Type B pancreatic cell (in vitro differentiated cells): ENCODE results near the gene CACNG1. TPM values are rescaled to one million over a fixed set of nuclear protein-coding genes. Genes with fewer than 3 reads are reported as not detected.
"Not testable (repeated sequence)": the region's sequence is repeated elsewhere in the genome, so short reads cannot be mapped to it uniquely, and the experiment has no call there.

Experiments
- DNase-seq: peaks from one replicate; pipeline ENCODE4 v3.0.0; 2021; ENCODE audit warnings: mixed read lengths; ENCODE audit not compliant: unreplicated experiment; ENCODE audit errors: extremely low spot score
- H3K27ac Mint-ChIP-seq: 2 replicates; pipeline ENCODE4 v1.8.0; 2021; ENCODE audit warnings: mild to moderate bottlenecking, mixed read lengths
- H3K27me3 Mint-ChIP-seq: 2 replicates; pipeline ENCODE4 v1.8.0; 2021; ENCODE audit warnings: mixed read lengths
- H3K36me3 Mint-ChIP-seq: 2 replicates; pipeline ENCODE4 v1.8.0; 2021; ENCODE audit warnings: mixed read lengths
- H3K4me1 Mint-ChIP-seq: one replicate; pipeline ENCODE4 v1.8.0; 2021; ENCODE audit warnings: mixed read lengths; ENCODE audit not compliant: unreplicated experiment
- H3K4me3 Mint-ChIP-seq: 2 replicates; pipeline ENCODE4 v1.8.0; 2021; ENCODE audit warnings: mild to moderate bottlenecking, mixed read lengths
- H3K9me3 Mint-ChIP-seq: 2 replicates; pipeline ENCODE4 v1.8.0; 2021; ENCODE audit warnings: mixed read lengths
- CTCF ChIP-seq: fragments of 200-600 bp; sonication (generic); conservative IDR thresholded peaks from 2 replicates; pipeline ENCODE4 v1.5.0; 2021; ENCODE audit warnings: antibody characterized with exemption, mild to moderate bottlenecking
- total RNA-seq: library from RNA; stranded (reverse); gene quantifications from 2 replicates; pipeline ENCODE4 v1.2.1, GENCODE V29; 2021; ENCODE audit warnings: low replicate concordance

Gene CACNG1
- total RNA-seq, 1 donor from 2014 or later, result 0.24 TPM

GRCh38 chr17:67035131-67036083 lies 8.9 kb upstream of the CACNG1 start:
- H3K27ac Mint-ChIP-seq, result no peak overlapping the region
- H3K4me3 Mint-ChIP-seq, result no peak overlapping the region
- no peak for DNase-seq
- no peaks in the 10 kb centered on the region for H3K27me3 Mint-ChIP-seq
- no peaks in the 10 kb centered on the region for H3K4me1 Mint-ChIP-seq
- no peaks in the 10 kb centered on the region for H3K9me3 Mint-ChIP-seq
- no peak for TF ChIP-seq CTCF
- H3K36me3 Mint-ChIP-seq, result no peaks in the 10 kb centered on the region

- TF ChIP-seq CTCF, result no peak
- no peak for DNase-seq
- H3K9me3 Mint-ChIP-seq, result no peaks in the 10 kb centered on the region
- no peak overlapping the region for H3K27ac Mint-ChIP-seq
- no peaks in the 10 kb centered on the region for H3K36me3 Mint-ChIP-seq
- peaks cover 8% of the 10 kb centered on the region for H3K4me1 Mint-ChIP-seq
- H3K4me3 Mint-ChIP-seq, result no peak overlapping the region
- H3K27me3 Mint-ChIP-seq, result peaks cover 3% of the 10 kb centered on the region
Observed at GRCh38 chr17:67038861-67039365, 5.4 kb upstream of the CACNG1 start.

- Mint-ChIP-seq H3K4me1 (peaks cover 8% of the 10 kb centered on the region), H3K27me3 (peaks cover 3% of the 10 kb centered on the region), H3K36me3 (no peaks in the 10 kb centered on the region), H3K9me3 (no peaks in the 10 kb centered on the region), H3K27ac (no peak overlapping the region), H3K4me3 (no peak overlapping the region)
- no peak for TF ChIP-seq CTCF
- DNase-seq, result no peak
Observed at GRCh38 chr17:67040652-67041051, 3.7 kb upstream of the CACNG1 start.

- H3K27me3 Mint-ChIP-seq, DNase-seq, H3K9me3 Mint-ChIP-seq, H3K4me3 Mint-ChIP-seq, H3K27ac Mint-ChIP-seq, H3K36me3 Mint-ChIP-seq, H3K4me1 Mint-ChIP-seq: not testable (repeated sequence)
Observed at GRCh38 chr17:67041119-67041518, 3.2 kb upstream of the CACNG1 start.

- no peak for TF ChIP-seq CTCF
Observed at GRCh38 chr17:67041531-67041930, 2.8 kb upstream of the CACNG1 start.

More at GRCh38 chr17:67041531-67041930, 2.8 kb upstream of the CACNG1 start:
- Mint-ChIP-seq H3K36me3 (no peaks in the 10 kb centered on the region), H3K9me3 (no peaks in the 10 kb centered on the region), H3K4me3 (no peak overlapping the region), H3K27me3 (peaks cover 3% of the 10 kb centered on the region), H3K27ac (no peak overlapping the region), H3K4me1 (peaks cover 8% of the 10 kb centered on the region)
- DNase-seq, result no peak
